Breast epithelium (tissue), 4 donors: ENCODE measurements around the gene TTC7B. TPM values are rescaled to one million over a fixed set of nuclear protein-coding genes. Genes with fewer than 3 reads are reported as not detected.

Source experiments
- DNase-seq, 2 donors: peaks; one replicate each; pipeline ENCODE4 v3.0.0-alpha.2; 2019; ENCODE audit warnings: low spot score in 2 of 2
- H3K27ac ChIP-seq, 2 donors: fragments of 200-600 bp; sonication (generic) in 1 of 2; one replicate each; pipeline ENCODE4 v1.5.1; 2016 to 2019; ENCODE audit warnings: mild to moderate bottlenecking in 1 of 2
- H3K27me3 ChIP-seq, 2 donors: fragments of 200-600 bp; sonication (generic) in 1 of 2; one replicate each; pipeline versions ENCODE4 v1.5.1 to v1.6.0; 2017 to 2019; ENCODE audit warnings: control low read depth in 1 of 2, mild to moderate bottlenecking in 1 of 2
- H3K36me3 ChIP-seq: fragments of 200-600 bp; one replicate; pipeline ENCODE4 v1.5.1; 2019
- H3K4me1 ChIP-seq, 2 donors: fragments of 200-600 bp; sonication (generic); one replicate each; pipeline ENCODE4 v1.5.1; 2016 to 2019; ENCODE audit warnings: control low read depth in 1 of 2
- H3K4me3 ChIP-seq, 3 donors: fragments of 200-600 bp; sonication (generic); 1 replicate in 2 of 3; 2 replicates in 1 of 3; pipeline ENCODE4 v1.5.1; 2016 to 2019; ENCODE audit warnings: mild to moderate bottlenecking in 3 of 3, moderate library complexity in 2 of 3
- H3K9me3 ChIP-seq, 2 donors: fragments of 200-600 bp; sonication (generic) in 1 of 2; one replicate each; pipeline ENCODE4 v1.5.1; 2016 to 2019; ENCODE audit warnings: control low read depth in 1 of 2
- POLR2A ChIP-seq: fragments of 450-650 bp; IDR thresholded peaks from one replicate; pipeline ENCODE4 v1.6.1; 2016; ENCODE audit warnings: antibody characterized with exemption, mild to moderate bottlenecking, moderate library complexity
- POLR2AphosphoS5 ChIP-seq, 3 donors: sonication (generic); formaldehyde crosslinking; IDR thresholded peaks; one replicate each; pipeline ENCODE4 v1.6.1; 2017; ENCODE audit warnings: antibody characterized with exemption in 3 of 3
- intact Hi-C: fragments of 100-400 bp; cut with DNase I; formaldehyde crosslinking; loops from one replicate; pipeline ENCODE4 v1.15.1; 2023; ENCODE audit warnings: low total_unique reads
- total RNA-seq, 3 donors: library from RNA; depleted of rRNA; stranded (reverse); fragments of >200 nt; gene quantifications; one replicate each; pipeline ENCODE4 v1.1.0, GENCODE V29; 2016
- TF ChIP-seq, protein P1 (sequence below), 3 donors: fragments of 450-650 bp; IDR thresholded peaks; one replicate each; pipeline ENCODE4 v1.5.1; 2016 to 2017; ENCODE audit warnings: antibody characterized with exemption in 3 of 3, mild to moderate bottlenecking in 3 of 3, moderate library complexity in 3 of 3

The TTC7B gene
- total RNA-seq, 3 donors from 2014 or later = 14.0 to 29.1 (median 22.0) TPM

DNA sequence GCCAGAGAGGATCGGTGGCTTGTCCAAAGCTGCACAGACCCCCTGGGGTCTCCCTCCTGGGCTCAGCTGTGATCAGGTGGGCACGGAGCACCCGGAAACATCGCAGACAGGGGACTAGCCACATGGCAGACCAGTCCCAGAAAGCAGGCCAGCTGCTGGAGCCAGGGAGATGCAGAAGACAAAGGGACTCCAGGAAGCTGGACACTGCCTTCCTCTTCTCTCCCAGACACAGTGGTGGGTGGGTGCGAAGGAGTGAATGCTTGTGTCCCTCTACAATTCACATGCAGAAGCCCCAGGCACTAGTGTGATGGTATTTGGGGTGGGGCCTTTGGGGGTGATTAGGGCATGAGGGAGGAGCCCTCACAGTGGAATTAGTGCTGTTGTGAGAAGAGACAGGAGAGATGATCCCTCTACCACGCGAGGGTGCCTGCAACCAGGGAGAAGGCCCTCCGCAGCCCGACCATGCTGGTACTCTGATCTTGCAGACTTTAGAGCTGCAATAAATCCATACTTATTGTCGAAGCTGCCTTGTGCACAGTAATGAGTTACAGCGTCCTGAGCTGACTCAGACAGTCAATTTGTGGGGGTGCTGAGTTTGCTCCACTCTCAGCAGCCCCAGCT is 324.2 kb downstream of the TTC7B start:
- Histone ChIP-seq H3K27me3 (no peaks in the 10 kb centered on the region), H3K4me1 (peaks cover 7 to 12% of the 10 kb centered on the region in 2 donors), H3K9me3 (no peaks in the 10 kb centered on the region), H3K4me3 (peak overlapping the region in 1 of 3 donors; percentile 28), H3K36me3 (no peaks in the 10 kb centered on the region), H3K27ac (peak overlapping the region in 1 of 2 donors; percentile 13)
- TF ChIP-seq, protein P1, sequence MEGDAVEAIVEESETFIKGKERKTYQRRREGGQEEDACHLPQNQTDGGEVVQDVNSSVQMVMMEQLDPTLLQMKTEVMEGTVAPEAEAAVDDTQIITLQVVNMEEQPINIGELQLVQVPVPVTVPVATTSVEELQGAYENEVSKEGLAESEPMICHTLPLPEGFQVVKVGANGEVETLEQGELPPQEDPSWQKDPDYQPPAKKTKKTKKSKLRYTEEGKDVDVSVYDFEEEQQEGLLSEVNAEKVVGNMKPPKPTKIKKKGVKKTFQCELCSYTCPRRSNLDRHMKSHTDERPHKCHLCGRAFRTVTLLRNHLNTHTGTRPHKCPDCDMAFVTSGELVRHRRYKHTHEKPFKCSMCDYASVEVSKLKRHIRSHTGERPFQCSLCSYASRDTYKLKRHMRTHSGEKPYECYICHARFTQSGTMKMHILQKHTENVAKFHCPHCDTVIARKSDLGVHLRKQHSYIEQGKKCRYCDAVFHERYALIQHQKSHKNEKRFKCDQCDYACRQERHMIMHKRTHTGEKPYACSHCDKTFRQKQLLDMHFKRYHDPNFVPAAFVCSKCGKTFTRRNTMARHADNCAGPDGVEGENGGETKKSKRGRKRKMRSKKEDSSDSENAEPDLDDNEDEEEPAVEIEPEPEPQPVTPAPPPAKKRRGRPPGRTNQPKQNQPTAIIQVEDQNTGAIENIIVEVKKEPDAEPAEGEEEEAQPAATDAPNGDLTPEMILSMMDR (IDR thresholded peaks at IDR 0.05) = no peak
- no peak for TF ChIP-seq POLR2A
- no peak for TF ChIP-seq POLR2AphosphoS5 (IDR thresholded peaks at IDR 0.05)
- intact Hi-C loops = loop anchor here (2.0 kb wide), 1 partner anchor 17 kb away; no protein-coding TSS in a partner anchor
- DNase-seq = no peak

DNA sequence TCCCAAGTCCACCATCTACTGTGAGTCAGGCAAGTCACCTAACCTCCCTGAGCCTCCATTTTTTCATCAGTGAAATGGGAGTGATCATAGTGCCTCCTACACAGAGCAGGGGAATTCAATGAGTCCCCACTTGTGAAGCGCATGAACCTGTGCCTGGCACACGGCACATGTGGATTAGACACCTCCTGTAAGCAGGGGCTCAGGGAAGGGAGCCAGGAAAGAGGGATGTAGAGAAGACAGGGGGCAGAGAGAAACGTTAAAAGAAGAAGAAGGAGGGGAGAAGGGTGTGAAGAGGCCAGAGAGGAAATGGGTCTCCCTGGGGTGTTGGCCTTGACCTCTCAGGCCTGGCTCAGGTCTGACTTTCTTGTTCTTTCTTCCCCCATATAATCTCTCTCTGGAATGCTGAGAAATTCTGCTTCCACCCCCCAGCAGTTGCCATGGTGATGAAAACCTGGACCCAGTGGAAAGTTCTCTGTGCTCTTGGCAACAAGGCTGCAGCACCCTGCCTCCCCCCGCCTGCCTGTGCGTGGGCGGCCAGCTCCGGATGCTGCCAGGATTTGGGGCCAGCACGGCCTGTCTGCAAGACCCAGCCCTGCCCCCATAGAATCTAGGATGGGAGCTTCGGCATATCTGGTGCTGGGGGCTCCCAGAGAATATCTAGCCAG is 324.9 kb downstream of the TTC7B start:
- Histone ChIP-seq H3K27me3 (no peaks in the 10 kb centered on the region), H3K4me3 (peak overlapping the region in 1 of 3 donors; percentile 28), H3K27ac (peak overlapping the region in 1 of 2 donors; percentile 13), H3K36me3 (no peaks in the 10 kb centered on the region), H3K9me3 (no peaks in the 10 kb centered on the region), H3K4me1 (peaks cover 7 to 12% of the 10 kb centered on the region in 2 donors)
- TF ChIP-seq POLR2A (no peak), POLR2AphosphoS5 (IDR thresholded peaks at IDR 0.05) (no peak)
- TF ChIP-seq, protein P1 (IDR thresholded peaks at IDR 0.05) = no peak
- intact Hi-C loops = loop anchor here (2.0 kb wide), 1 partner anchor 17 kb away; no protein-coding TSS in a partner anchor
- peak in 1 of 2 donors; percentile 71 for DNase-seq

DNA sequence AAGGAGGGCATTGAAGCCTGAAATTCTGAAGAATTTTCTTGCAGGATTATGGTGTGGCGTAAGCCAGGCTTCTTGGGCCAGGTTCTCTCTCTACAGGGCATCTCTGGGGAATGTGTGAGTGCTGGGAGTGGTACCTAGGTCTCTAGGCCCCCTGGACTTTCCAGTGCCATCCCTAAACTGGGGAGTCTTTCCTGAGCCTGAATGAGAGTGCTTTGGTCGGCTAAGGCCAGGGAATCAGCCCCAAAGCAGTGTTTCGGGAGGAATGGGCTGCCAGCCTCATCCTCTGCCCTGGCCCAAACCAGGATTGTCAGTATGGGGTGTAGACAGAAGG is 325.5 kb downstream of the TTC7B start:
- TF ChIP-seq POLR2A (no peak), POLR2AphosphoS5 (IDR thresholded peaks at IDR 0.05) (no peak)
- TF ChIP-seq, protein P1 (IDR thresholded peaks at IDR 0.05) = no peak
- Histone ChIP-seq H3K27me3 (no peaks in the 10 kb centered on the region), H3K9me3 (no peaks in the 10 kb centered on the region), H3K4me1 (peaks cover 7 to 12% of the 10 kb centered on the region in 2 donors), H3K36me3 (no peaks in the 10 kb centered on the region), H3K27ac (no peak overlapping the region), H3K4me3 (no peak overlapping the region)
- no peak for DNase-seq
- intact Hi-C loops = loop anchor here (2.0 kb wide), 1 partner anchor 18 kb away; no protein-coding TSS in a partner anchor

DNA sequence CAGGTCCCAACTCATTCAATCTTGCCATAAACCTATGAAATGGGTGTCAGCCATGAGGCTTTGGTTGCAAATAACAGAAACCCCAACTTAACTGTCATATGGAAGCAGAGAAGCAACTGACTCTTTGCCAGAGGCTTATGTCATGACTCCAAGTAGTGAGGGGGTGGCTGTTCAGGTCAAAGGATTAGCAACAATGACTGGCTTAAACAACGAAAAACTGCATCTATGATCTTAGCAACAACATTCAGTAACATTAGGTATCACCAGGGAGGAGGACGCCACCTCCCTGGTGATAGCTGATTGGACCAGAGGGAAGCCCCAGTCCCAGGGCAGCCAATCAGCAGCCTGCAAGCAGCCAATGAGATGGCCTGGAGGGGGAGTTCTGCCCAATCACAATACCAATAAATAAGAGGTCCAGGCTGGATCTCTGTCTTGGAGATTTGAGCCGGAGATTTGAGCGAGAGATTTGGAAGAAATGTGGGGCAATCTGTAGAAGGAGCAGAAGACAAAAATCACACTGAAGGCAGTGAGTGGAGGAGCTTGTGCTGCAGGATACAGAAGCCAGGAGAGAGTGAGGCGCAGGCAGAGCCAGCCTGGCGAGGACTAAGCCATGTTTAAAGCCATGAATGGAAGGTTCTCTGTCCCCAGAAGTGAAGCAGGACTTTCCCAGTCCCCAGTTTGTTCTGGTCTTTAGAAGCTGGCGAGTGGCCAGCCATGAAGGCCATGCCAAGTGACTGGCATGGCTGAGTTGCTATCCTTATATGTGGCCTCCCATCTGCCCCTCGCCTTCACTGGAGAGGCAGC is 326.1 kb downstream of the TTC7B start:
- Histone ChIP-seq H3K9me3 (no peaks in the 10 kb centered on the region), H3K27ac (no peak overlapping the region), H3K4me3 (no peak overlapping the region), H3K36me3 (no peaks in the 10 kb centered on the region), H3K4me1 (peaks cover 7 to 12% of the 10 kb centered on the region in 2 donors), H3K27me3 (no peaks in the 10 kb centered on the region)
- no peak for TF ChIP-seq POLR2A
- TF ChIP-seq POLR2AphosphoS5 (IDR thresholded peaks at IDR 0.05) = no peak
- TF ChIP-seq, protein P1 (IDR thresholded peaks at IDR 0.05) = no peak
- DNase-seq = no peak
- intact Hi-C loops = loop anchor here (2.0 kb wide), 1 partner anchor 19 kb away; no protein-coding TSS in a partner anchor
